Bronchial epithelial cell (primary cell): ENCODE measurements around the gene ZNF300. TPM values are rescaled to one million over a fixed set of nuclear protein-coding genes. Genes with fewer than 3 reads are reported as not detected.
"Not testable (repeated sequence)": the region's sequence is repeated elsewhere in the genome, so short reads cannot be mapped to it uniquely, and the experiment has no call there.

Experiments
- DNase-seq: peaks from one replicate; pipeline ENCODE4 v3.0.0-alpha.2; 2010; ENCODE audit warnings: low read depth
- FAIRE-seq: peaks from 2 replicates; lab custom pipeline; 2011; peaks lifted over from hg19 to GRCh38; lab: Jason Lieb, UNC
- H3K27me3 ChIP-seq: 2 replicates; pipeline ENCODE4 v1.5.1; 2011; ENCODE audit warnings: low read length; ENCODE audit not compliant: control insufficient read depth, insufficient read depth
- H3K36me3 ChIP-seq: 2 replicates; pipeline ENCODE4 v1.5.1; 2011; ENCODE audit warnings: low read length; ENCODE audit not compliant: control insufficient read depth, insufficient read depth
- H3K4me3 ChIP-seq: 2 replicates; pipeline ENCODE4 v1.5.1; 2011; ENCODE audit warnings: mild to moderate bottlenecking, low read depth, low read length, control low read depth
- total RNA-seq: library from RNA; depleted of rRNA; stranded (reverse); fragments of >200 nt; gene quantifications from 2 replicates; pipeline ENCODE4 v1.2.1, GENCODE V29; 2014
- TF ChIP-seq, protein P1 (sequence below): IDR thresholded peaks from 2 replicates; pipeline ENCODE4 v1.5.1; 2011; ENCODE audit warnings: mild to moderate bottlenecking, moderate library complexity, low read length, control low read depth, inconsistent platforms; ENCODE audit not compliant: insufficient read depth, severe bottlenecking

The ZNF300 gene
- total RNA-seq, 1 donor from 2014 or later: 4.7 TPM

GRCh38 chr5:150851039-150851438, 53.7 kb downstream of the ZNF300 start:
- FAIRE-seq (peak; percentile 89), DNase-seq (peak; percentile 43)
- no peak overlapping the region for H3K4me3 ChIP-seq
- H3K36me3 ChIP-seq: no peaks in the 10 kb centered on the region
- TF ChIP-seq, protein P1, sequence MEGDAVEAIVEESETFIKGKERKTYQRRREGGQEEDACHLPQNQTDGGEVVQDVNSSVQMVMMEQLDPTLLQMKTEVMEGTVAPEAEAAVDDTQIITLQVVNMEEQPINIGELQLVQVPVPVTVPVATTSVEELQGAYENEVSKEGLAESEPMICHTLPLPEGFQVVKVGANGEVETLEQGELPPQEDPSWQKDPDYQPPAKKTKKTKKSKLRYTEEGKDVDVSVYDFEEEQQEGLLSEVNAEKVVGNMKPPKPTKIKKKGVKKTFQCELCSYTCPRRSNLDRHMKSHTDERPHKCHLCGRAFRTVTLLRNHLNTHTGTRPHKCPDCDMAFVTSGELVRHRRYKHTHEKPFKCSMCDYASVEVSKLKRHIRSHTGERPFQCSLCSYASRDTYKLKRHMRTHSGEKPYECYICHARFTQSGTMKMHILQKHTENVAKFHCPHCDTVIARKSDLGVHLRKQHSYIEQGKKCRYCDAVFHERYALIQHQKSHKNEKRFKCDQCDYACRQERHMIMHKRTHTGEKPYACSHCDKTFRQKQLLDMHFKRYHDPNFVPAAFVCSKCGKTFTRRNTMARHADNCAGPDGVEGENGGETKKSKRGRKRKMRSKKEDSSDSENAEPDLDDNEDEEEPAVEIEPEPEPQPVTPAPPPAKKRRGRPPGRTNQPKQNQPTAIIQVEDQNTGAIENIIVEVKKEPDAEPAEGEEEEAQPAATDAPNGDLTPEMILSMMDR: no peak
- no peaks in the 10 kb centered on the region for H3K27me3 ChIP-seq

DNA sequence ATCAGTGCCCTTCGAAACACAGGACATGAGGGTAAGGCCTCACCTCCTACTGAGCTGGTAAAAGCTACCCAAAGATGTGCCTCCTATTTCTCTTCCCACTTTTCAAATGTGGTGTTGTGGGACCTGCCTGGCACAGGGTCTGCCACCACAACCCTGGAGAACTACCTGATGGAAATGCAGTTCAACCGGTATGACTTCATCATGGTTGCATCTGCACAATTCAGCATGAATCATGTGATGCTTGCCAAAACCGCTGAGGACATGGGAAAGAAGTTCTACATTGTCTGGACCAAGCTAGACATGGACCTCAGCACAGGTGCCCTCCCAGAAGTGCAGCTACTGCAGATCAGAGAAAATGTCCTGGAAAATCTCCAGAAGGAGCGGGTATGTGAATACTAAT, 56.5 kb downstream of the ZNF300 start:
- FAIRE-seq (peak; percentile 70), DNase-seq (peak; percentile 37)
- no peaks in the 10 kb centered on the region for H3K27me3 ChIP-seq

DNA sequence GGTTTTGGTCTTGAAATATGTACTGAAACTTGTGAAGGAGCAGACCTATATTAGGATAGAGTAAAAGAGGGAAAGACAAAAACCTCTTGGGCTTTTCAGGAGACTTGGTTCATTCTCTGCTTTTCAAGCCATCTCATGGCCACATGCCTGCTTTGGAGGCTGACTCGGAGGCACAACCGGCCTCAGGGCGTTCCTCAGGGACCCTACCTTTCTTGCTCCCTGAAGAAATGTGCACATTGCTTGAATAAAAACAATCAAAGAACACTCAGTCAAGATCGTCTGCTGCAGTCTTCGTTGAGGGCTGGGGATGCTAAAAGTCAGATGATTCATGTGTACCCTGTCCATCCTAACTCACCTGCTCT, 57.5 kb downstream of the ZNF300 start:
- TF ChIP-seq, protein P1: no peak
- DNase-seq (no peak), FAIRE-seq (no peak)
- H3K27me3 ChIP-seq: no peaks in the 10 kb centered on the region
- H3K4me3 ChIP-seq: no peak overlapping the region
- no peaks in the 10 kb centered on the region for H3K36me3 ChIP-seq

More for the DNA sequence above, 56.5 kb downstream of the ZNF300 start:
- no peaks in the 10 kb centered on the region for H3K36me3 ChIP-seq
- TF ChIP-seq, protein P1: no peak
- H3K4me3 ChIP-seq: no peak overlapping the region

- Histone ChIP-seq H3K36me3 (no peaks in the 10 kb centered on the region), H3K4me3 (no peak overlapping the region), H3K27me3 (no peaks in the 10 kb centered on the region)
- peak; percentile 84 for DNase-seq
- TF ChIP-seq, protein P1: peak; percentile 61
- FAIRE-seq: no peak
These were observed 58.0 kb downstream of the ZNF300 start for GRCh38 chr5:150846654-150847333.

- H3K36me3 ChIP-seq, FAIRE-seq, H3K27me3 ChIP-seq: not testable (repeated sequence)
These were observed 58.5 kb downstream of the ZNF300 start, which contains the start of gene IRGM for GRCh38 chr5:150846308-150846653. TSS of gene IRGM (plus strand) at chr5:150846521. CDS start at chr5:150848124, 1,603 bp downstream.

DNA sequence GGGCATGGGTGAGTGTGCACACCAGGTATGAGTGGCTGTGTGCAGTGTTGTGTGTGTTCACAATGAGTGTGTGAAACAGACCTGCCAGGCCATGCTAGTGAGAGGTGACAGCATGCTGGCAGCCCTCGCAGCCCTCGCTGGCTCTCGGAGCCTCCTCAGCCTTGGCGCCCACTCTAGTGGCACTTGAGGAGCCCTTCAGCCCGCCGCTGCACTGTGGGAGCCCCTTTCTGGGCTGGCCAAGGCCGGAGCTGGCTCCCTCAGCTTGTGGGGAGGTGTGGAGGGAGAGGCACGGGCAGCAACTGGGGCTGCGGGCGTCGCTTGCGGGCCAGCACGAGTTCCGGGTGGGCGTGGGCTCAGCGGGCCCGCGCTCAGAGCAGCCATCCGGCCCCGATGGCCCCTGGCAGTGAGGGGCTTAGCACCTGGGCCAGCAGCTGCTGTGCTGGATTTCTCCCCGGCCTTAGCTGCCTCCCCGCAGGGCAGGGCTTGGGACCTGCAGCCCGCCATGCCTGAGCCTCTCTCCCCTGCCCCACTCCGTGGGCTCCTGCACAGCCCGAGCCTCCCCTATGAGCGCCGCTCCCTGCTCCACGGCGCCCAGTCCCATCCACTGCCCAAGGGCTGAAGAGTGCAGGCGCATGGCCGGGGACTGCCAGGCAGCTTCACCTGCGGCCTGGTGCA, 59.5 kb downstream of the ZNF300 start:
- FAIRE-seq, H3K36me3 ChIP-seq, H3K27me3 ChIP-seq, H3K4me3 ChIP-seq, DNase-seq: not testable (repeated sequence)

More at GRCh38 chr5:150846308-150846653, 58.5 kb downstream of the ZNF300 start, which contains the start of gene IRGM:
- H3K4me3 ChIP-seq, DNase-seq: not testable (repeated sequence)

Other genes starting within 250 kb of the ZNF300 start
- not detected in 2 replicates for gene MYOZ3, start 243.7 kb downstream of the ZNF300 start, total RNA-seq
- 13.7 and 16.4 TPM in 2 replicates for gene RBM22, start 203.9 kb downstream of the ZNF300 start, total RNA-seq
- 23.7 and 27.5 TPM in 2 replicates for gene DCTN4, start 146.0 kb downstream of the ZNF300 start, total RNA-seq
- gene SMIM3, start 126.2 kb downstream of the ZNF300 start, total RNA-seq: 3.4 and 3.7 TPM in 2 replicates
- not detected in 2 replicates for gene IRGM, start 58.5 kb downstream of the ZNF300 start, total RNA-seq
- 79.0 and 182 TPM in 2 replicates for gene GPX3, start 115.6 kb upstream of the ZNF300 start, total RNA-seq
- gene TNIP1, start 176.1 kb upstream of the ZNF300 start, total RNA-seq: 65.6 and 75.3 TPM in 2 replicates